ENCODE results near the gene RASGRP1. TPM values are rescaled to one million over a fixed set of nuclear protein-coding genes. Genes with fewer than 3 reads are reported as not detected.

The RASGRP1 gene
- total RNA-seq, 1 experiment from 2014 or later: 0.39 TPM

GRCh38 chr15:38611228-38611627, 46.6 kb upstream of the RASGRP1 start:
- no peak overlapping the region for H3K27ac ChIP-seq
- H3K4me1 ChIP-seq (replicated peaks; ENCODE audit: insufficient read depth): no peaks in the 10 kb centered on the region
- no peaks in the 10 kb centered on the region for H3K36me3 ChIP-seq (ENCODE audit: low read depth)
- no peaks in the 10 kb centered on the region for H3K79me2 ChIP-seq (ENCODE audit: low read depth)
- CTCF ChIA-PET: no interaction called here
- no peaks in the 10 kb centered on the region for H3K9me2 ChIP-seq (ENCODE audit: insufficient read depth)
- BruUV-seq (replicated peaks): no TSS peak
- no peaks in the 10 kb centered on the region for H4K20me1 ChIP-seq (ENCODE audit: insufficient read depth)
- H2AFZ ChIP-seq: no peak overlapping the region
- TF ChIP-seq, protein P1, sequence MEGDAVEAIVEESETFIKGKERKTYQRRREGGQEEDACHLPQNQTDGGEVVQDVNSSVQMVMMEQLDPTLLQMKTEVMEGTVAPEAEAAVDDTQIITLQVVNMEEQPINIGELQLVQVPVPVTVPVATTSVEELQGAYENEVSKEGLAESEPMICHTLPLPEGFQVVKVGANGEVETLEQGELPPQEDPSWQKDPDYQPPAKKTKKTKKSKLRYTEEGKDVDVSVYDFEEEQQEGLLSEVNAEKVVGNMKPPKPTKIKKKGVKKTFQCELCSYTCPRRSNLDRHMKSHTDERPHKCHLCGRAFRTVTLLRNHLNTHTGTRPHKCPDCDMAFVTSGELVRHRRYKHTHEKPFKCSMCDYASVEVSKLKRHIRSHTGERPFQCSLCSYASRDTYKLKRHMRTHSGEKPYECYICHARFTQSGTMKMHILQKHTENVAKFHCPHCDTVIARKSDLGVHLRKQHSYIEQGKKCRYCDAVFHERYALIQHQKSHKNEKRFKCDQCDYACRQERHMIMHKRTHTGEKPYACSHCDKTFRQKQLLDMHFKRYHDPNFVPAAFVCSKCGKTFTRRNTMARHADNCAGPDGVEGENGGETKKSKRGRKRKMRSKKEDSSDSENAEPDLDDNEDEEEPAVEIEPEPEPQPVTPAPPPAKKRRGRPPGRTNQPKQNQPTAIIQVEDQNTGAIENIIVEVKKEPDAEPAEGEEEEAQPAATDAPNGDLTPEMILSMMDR (conservative IDR thresholded peaks at IDR 0.05): no peak
- no peaks in the 10 kb centered on the region for H3K9me3 ChIP-seq (ENCODE audit: insufficient read depth, low read depth)
- H3F3A ChIP-seq (ENCODE audit: insufficient read depth, low read depth): no peaks in the 10 kb centered on the region
- no peak for DNase-seq
- POLR2A ChIA-PET (ENCODE audit: unreplicated experiment): interaction anchor here (0.7 kb wide), 1 partner anchor 106 kb away, joined by 3 read pairs; no protein-coding TSS in a partner anchor
- no peak overlapping the region for H3K4me3 ChIP-seq
- H3K4me2 ChIP-seq: no peak overlapping the region
- H3K27me3 ChIP-seq (ENCODE audit: insufficient read depth, low read depth): no peaks in the 10 kb centered on the region; the same call in 1 of the 2 replicates
- intact Hi-C loops (cut with micrococcal nuclease; ENCODE audit: unreplicated experiment): no loop called here

GRCh38 chr15:38610748-38611147, 46.1 kb upstream of the RASGRP1 start:
- no peak for TF ChIP-seq EZH2 (IDR thresholded peaks at IDR 0.05; ENCODE audit: low read depth)
- TF ChIP-seq, protein P1 (conservative IDR thresholded peaks at IDR 0.05): no peak
- H2AFZ ChIP-seq: no peak overlapping the region
- intact Hi-C loops (cut with micrococcal nuclease; ENCODE audit: unreplicated experiment): no loop called here
- no peaks in the 10 kb centered on the region for H3K4me1 ChIP-seq (replicated peaks; ENCODE audit: insufficient read depth)
- no peak overlapping the region for H3K4me3 ChIP-seq
- DNase-seq: no peak
- no peaks in the 10 kb centered on the region for H3K36me3 ChIP-seq (ENCODE audit: low read depth)
- H4K20me1 ChIP-seq (ENCODE audit: insufficient read depth): no peaks in the 10 kb centered on the region
- H3K9me2 ChIP-seq (ENCODE audit: insufficient read depth): no peaks in the 10 kb centered on the region
- ChIA-PET CTCF (no interaction called here), POLR2A (ENCODE audit: unreplicated experiment) (no interaction called here)
- H3F3A ChIP-seq (ENCODE audit: insufficient read depth, low read depth): no peaks in the 10 kb centered on the region
- no peak overlapping the region for H3K27ac ChIP-seq
- no peaks in the 10 kb centered on the region for H3K79me2 ChIP-seq (ENCODE audit: low read depth)
- H3K9me3 ChIP-seq (ENCODE audit: insufficient read depth, low read depth): no peaks in the 10 kb centered on the region
- no peak overlapping the region for H3K4me2 ChIP-seq
- no TSS peak for BruUV-seq (replicated peaks)
- no peaks in the 10 kb centered on the region; the same call in 1 of the 2 replicates for H3K27me3 ChIP-seq (ENCODE audit: insufficient read depth, low read depth)

- no peaks in the 10 kb centered on the region for H3F3A ChIP-seq (ENCODE audit: insufficient read depth, low read depth)
- no peaks in the 10 kb centered on the region for H3K4me1 ChIP-seq (replicated peaks; ENCODE audit: insufficient read depth)
- DNase-seq: no peak
- no peaks in the 10 kb centered on the region for H3K79me2 ChIP-seq (ENCODE audit: low read depth)
- H3K27me3 ChIP-seq (ENCODE audit: insufficient read depth, low read depth): no peaks in the 10 kb centered on the region
- intact Hi-C loops (cut with micrococcal nuclease; ENCODE audit: unreplicated experiment): no loop called here
- no TSS peak for BruUV-seq (replicated peaks)
- H3K9me2 ChIP-seq (ENCODE audit: insufficient read depth): no peaks in the 10 kb centered on the region
- H3K27ac ChIP-seq: no peak overlapping the region
- no peak overlapping the region for H3K4me3 ChIP-seq
- ChIA-PET POLR2A (ENCODE audit: unreplicated experiment) (no interaction called here), CTCF (interaction anchor here (0.6 kb wide), 1 partner anchor 151 kb away, joined by 5 read pairs; no protein-coding TSS in a partner anchor)
- no peaks in the 10 kb centered on the region for H3K9me3 ChIP-seq (ENCODE audit: insufficient read depth, low read depth)
- TF ChIP-seq, protein P1 (conservative IDR thresholded peaks at IDR 0.05): no peak
- TF ChIP-seq EZH2 (IDR thresholded peaks at IDR 0.05; ENCODE audit: low read depth): no peak
- H2AFZ ChIP-seq: no peak overlapping the region
- H3K36me3 ChIP-seq (ENCODE audit: low read depth): no peaks in the 10 kb centered on the region
- H4K20me1 ChIP-seq (ENCODE audit: insufficient read depth): no peaks in the 10 kb centered on the region
- H3K4me2 ChIP-seq: no peak overlapping the region
Measured at GRCh38 chr15:38609097-38609738, 44.6 kb upstream of the RASGRP1 start.

All from PC-9 (cell line).